Measurements from ENCODE around the gene MAFB. TPM values are rescaled to one million over a fixed set of nuclear protein-coding genes. Genes with fewer than 3 reads are reported as not detected.

MAFB gene
- total RNA-seq, 1 experiment from 2014 or later, result 0.85 TPM

DNA sequence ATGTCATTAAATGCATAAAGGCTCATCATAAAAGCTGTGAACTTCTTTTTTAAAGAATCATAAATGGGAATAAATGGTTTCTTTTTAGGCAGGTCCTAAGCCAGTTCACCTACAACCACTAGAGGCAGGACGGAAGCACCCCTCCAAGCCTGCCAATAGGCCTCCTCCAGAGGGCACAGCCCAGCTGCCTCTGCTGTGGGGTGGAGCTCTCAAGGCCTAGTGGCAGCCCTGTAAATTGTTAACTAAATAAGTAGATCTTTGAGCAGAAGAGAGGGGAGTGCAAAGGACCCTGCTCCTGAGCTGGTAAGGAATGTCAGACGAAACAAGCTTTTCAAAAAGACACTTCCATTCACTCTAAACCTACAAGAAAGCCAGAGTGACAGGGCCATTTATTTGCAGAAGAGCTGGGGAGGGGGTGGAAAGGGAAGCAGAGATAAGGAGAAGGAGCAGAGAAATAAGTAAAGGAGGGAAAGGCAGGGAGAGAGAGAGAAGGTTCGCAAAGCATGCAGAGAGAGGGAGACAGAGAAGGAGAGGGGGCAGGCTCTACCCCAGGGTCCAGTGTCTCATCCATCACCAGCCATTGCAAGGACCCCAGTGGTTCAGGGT, 18.0 kb upstream of the MAFB start:
- Histone ChIP-seq H3K79me2 (ENCODE audit: insufficient read depth, low read length) (no peaks in the 10 kb centered on the region), H3K14ac (ENCODE audit: insufficient read depth, low read length) (no peak overlapping the region), H2AFZ (ENCODE audit: low read length) (no peak overlapping the region), H3K9me3 (ENCODE audit: control insufficient read depth, low read depth, low read length) (no peaks in the 10 kb centered on the region), H3K27me3 (ENCODE audit: insufficient read depth, low read length) (no peaks in the 10 kb centered on the region), H4K91ac (ENCODE audit: insufficient read length, low read depth, low read length) (no peak overlapping the region), H3K27ac (ENCODE audit: insufficient read length, low read depth, low read length) (no peak overlapping the region), H3K56ac (ENCODE audit: insufficient read length, low read depth, low read length) (no peak overlapping the region), H2AK5ac (ENCODE audit: insufficient read length, low read length) (no peak overlapping the region), H3K23me2 (ENCODE audit: insufficient read length, low read depth, low read length, poor library complexity, severe bottlenecking) (no peaks in the 10 kb centered on the region), H2BK15ac (ENCODE audit: low read depth, low read length) (no peak overlapping the region), H2BK120ac (ENCODE audit: low read depth, low read length, poor library complexity, severe bottlenecking) (no peak overlapping the region), H3K18ac (ENCODE audit: insufficient read length, low read depth, low read length) (no peak overlapping the region), H3K4me1 (ENCODE audit: insufficient read depth, low read length) (no peaks in the 10 kb centered on the region), H4K20me1 (ENCODE audit: control insufficient read depth, insufficient read depth, insufficient read length) (no peaks in the 10 kb centered on the region), H3K4ac (ENCODE audit: low read depth, low read length) (no peak overlapping the region), H2BK12ac (ENCODE audit: insufficient read length, low read depth, low read length) (no peak overlapping the region), H4K8ac (replicated peaks; ENCODE audit: insufficient read length, low read depth, low read length) (no peak overlapping the region), H3K23ac (ENCODE audit: insufficient read length, low read depth, low read length) (no peak overlapping the region), H2BK20ac (ENCODE audit: low read depth, low read length, poor library complexity, severe bottlenecking) (no peak overlapping the region), H4K5ac (ENCODE audit: insufficient read length, low read depth, low read length) (no peak overlapping the region), H2BK5ac (ENCODE audit: insufficient read length, low read length) (no peak overlapping the region), H3K9ac (ENCODE audit: extremely low read depth, insufficient read length, low read length) (no peak overlapping the region), H3K4me2 (ENCODE audit: insufficient read depth, insufficient read length, low read length) (no peak overlapping the region), H3T11ph (ENCODE audit: low read length) (no peak overlapping the region), H3K79me1 (ENCODE audit: insufficient read depth, low read depth, low read length, poor library complexity, severe bottlenecking) (no peaks in the 10 kb centered on the region)
- DNase-seq, result peak; percentile 84
- WGBS (ENCODE audit: extremely low coverage, insufficient read length, low lambda C conversion rate), result no CpG with 5 or more reads among the region's 3 CpGs
- Mint-ChIP-seq H3K4me1 (peaks cover 7 to 12% of the 10 kb centered on the region in 2 experiments), H3K27me3 (ENCODE audit: low read depth) (peaks cover 12% of the 10 kb centered on the region), H3K36me3 (ENCODE audit: insufficient read depth in 1 of 3, low read depth in 3 of 3) (peaks cover 0 to 5% (median 0%) of the 10 kb centered on the region in 3 experiments; a peak in 3 of 7 replicates), H3K27ac (peak overlapping the region in 1 of 3 experiments; percentile 52; a peak in 3 of 7 replicates), H3K4me3 (no peak overlapping the region), H3K9me3 (peaks cover 3 to 9% of the 10 kb centered on the region in 2 experiments; a peak in 4 of 5 replicates)
- TF ChIP-seq, protein P1, sequence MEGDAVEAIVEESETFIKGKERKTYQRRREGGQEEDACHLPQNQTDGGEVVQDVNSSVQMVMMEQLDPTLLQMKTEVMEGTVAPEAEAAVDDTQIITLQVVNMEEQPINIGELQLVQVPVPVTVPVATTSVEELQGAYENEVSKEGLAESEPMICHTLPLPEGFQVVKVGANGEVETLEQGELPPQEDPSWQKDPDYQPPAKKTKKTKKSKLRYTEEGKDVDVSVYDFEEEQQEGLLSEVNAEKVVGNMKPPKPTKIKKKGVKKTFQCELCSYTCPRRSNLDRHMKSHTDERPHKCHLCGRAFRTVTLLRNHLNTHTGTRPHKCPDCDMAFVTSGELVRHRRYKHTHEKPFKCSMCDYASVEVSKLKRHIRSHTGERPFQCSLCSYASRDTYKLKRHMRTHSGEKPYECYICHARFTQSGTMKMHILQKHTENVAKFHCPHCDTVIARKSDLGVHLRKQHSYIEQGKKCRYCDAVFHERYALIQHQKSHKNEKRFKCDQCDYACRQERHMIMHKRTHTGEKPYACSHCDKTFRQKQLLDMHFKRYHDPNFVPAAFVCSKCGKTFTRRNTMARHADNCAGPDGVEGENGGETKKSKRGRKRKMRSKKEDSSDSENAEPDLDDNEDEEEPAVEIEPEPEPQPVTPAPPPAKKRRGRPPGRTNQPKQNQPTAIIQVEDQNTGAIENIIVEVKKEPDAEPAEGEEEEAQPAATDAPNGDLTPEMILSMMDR (conservative IDR thresholded peaks at IDR 0.05), result peak; percentile 76
